Heart left ventricle (tissue), 16 donors: ENCODE data around the gene TSC22D1. TPM values are rescaled to one million over a fixed set of nuclear protein-coding genes. Genes with fewer than 3 reads are reported as not detected.

Experiments
- ATAC-seq, 4 donors: fragments of 200-7000 bp; cut with Tn5 transposase; one replicate each; pipeline ENCODE4 v1.9.1; 2020 to 2022; ENCODE audit warnings: moderate library complexity in 4 of 4, mild to moderate bottlenecking in 3 of 4, moderate number of reproducible peaks in 1 of 4
- DNase-seq, 5 donors: peaks; one replicate each; pipeline ENCODE4 v3.0.0-alpha.2; 2020
- H3K27ac ChIP-seq, 12 donors: fragments of 200-600 bp; sonication (generic) in 4 of 12; one replicate each; pipeline versions ENCODE4 v1.5.0 to v1.8.0; 2016 to 2022; ENCODE audit warnings: mild to moderate bottlenecking in 2 of 12
- H3K27me3 ChIP-seq, 9 donors: fragments of 200-600 bp; sonication (generic) in 2 of 9; one replicate each; pipeline versions ENCODE4 v1.5.1 to v1.8.0; 2016 to 2022; ENCODE audit warnings: mild to moderate bottlenecking in 3 of 9
- H3K36me3 ChIP-seq, 9 donors: fragments of 200-600 bp; sonication (generic) in 2 of 9; one replicate each; pipeline versions ENCODE4 v1.5.0 to v1.8.0; 2018 to 2022; ENCODE audit warnings: mild to moderate bottlenecking in 2 of 9
- H3K4me1 ChIP-seq, 12 donors: fragments of 200-600 bp; sonication (generic) in 4 of 12; one replicate each; pipeline versions ENCODE4 v1.5.0 to v1.8.0; 2016 to 2022; ENCODE audit warnings: mild to moderate bottlenecking in 3 of 12
- H3K4me3 ChIP-seq, 12 donors: fragments of 200-600 bp; sonication (generic) in 4 of 12; one replicate each; pipeline versions ENCODE4 v1.5.0 to v1.8.0; 2017 to 2022; ENCODE audit warnings: mild to moderate bottlenecking in 9 of 12, moderate library complexity in 4 of 12
- H3K9me3 ChIP-seq, 12 donors: fragments of 200-600 bp; sonication (generic) in 4 of 12; one replicate each; pipeline versions ENCODE4 v1.5.0 to v1.8.0; 2016 to 2022; ENCODE audit warnings: mild to moderate bottlenecking in 1 of 12
- POLR2A ChIP-seq, 2 donors: fragments of 450-650 bp; IDR thresholded peaks; one replicate each; pipeline ENCODE4 v1.6.1; 2017; ENCODE audit warnings: antibody characterized with exemption in 2 of 2, mild to moderate bottlenecking in 2 of 2, moderate library complexity in 2 of 2
- WGBS, 4 donors: extraction: QIAGEN DNeasy Blood & Tissue Kit in 2 of 4; methylation state at CpG; one replicate each; pipeline versions ENCODE4 v1.1.5 to v1.1.7; 2013 to 2018; 5-methylcytosine and 5-hydroxymethylcytosine counted together
- intact Hi-C, 10 donors: fragments of 100-400 bp; cut with DNase I; formaldehyde crosslinking; loops; one replicate each; pipeline versions ENCODE4 v1.11.1 to v1.14.2; 2022
- polyA plus RNA-seq, 2 donors: library from polyadenylated mRNA; stranded (reverse); fragments of 200-250 nt; gene quantifications; one replicate each; pipeline ENCODE4 v1.2.3, GENCODE V29; 2013
- total RNA-seq, 9 donors: library from RNA; depleted of rRNA in 2 of 9; stranded (reverse); fragments of >200 nt in 2 of 9; fragmentation: NEBNext Ultra II Directional in 3 of 9; extraction: Animal tissue kit (Norgen Biotek cat#: 25700) in 3 of 9; gene quantifications; one replicate each; pipeline versions ENCODE4 v1.1.0 to v1.2.4, GENCODE V29; 2016 to 2023
- TF ChIP-seq, protein P1 (sequence below), 12 donors: fragments of 200-600 bp; sonication (generic) in 4 of 12; IDR thresholded peaks; one replicate each; pipeline versions ENCODE4 v1.5.0 to v1.8.0; 2018 to 2022; ENCODE audit warnings: antibody characterized with exemption in 12 of 12, mild to moderate bottlenecking in 5 of 12
- donor health status: ischemic (EF 13 %, LVEDD 7.1; RV severe dilation, severe dysfunction).
- donor health status: healthy with polysubstance abuse.
- donor health status: DM: no; HTN: yes; CAD: no.
- donor health status: DM: no; HTN: no; CAD: no.
- donor health status: ischemic (EF 25% LVEDD 6.9; RV normal size, moderate dysfunction).
- donor health status: ischemic (EF 25% LVEDD 5.7; RV mildly dilated, moderate dysfunction).
- donor health status: healthy.
- donor health status: DM: yes; HTN: yes; CAD: no.
- donor health status: ischemic (EF 35%, LVEDD 5.7; RV mildly dilated, moderate dysfunction).
- donor health status: nonischemic (EF 11% LVEDD 7.7; RV severe dilation, severe dysfunction).
- donor health status: DM: yes; HTN: yes; CAD: no.
- donor health status: PGD.
- donor health status: ischemic (EF 29% LVEDD 5.4; RV normal size, mild dysfunction).
- donor health status: nonischemic (EF 23%, LVEDD 6.1; RV moderate dilation, normal function).

TSC22D1 gene
- total and polyA plus RNA-seq, 11 donors: 61.0 to 166 (median 125) TPM

DNA sequence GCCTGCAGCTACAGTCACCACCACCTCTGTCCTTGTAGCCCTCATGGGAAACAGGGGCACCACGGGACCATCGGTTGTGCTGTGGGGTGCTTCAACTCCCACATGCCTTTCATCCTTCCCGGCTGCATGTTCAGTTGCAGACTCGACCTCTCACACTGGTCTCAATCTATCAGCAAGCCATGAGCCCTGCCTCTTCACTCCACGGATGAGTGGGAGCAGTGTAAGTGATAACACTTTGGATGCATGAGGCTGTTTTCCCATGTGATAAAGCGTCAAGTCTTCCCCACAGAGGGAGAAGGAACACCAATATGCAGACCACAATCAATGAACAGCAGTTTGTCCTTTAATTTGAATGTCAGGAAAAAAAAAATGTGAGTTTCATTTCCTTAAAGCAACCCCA lies 190.3 kb downstream of the TSC22D1 start:
- Histone ChIP-seq H3K36me3 (peaks cover 0 to 3% (median 0%) of the 10 kb centered on the region in 9 donors), H3K27me3 (no peaks in the 10 kb centered on the region), H3K4me1 (peaks cover 0 to 30% (median 7%) of the 10 kb centered on the region in 12 donors), H3K4me3 (no peak overlapping the region), H3K27ac (no peak overlapping the region), H3K9me3 (no peaks in the 10 kb centered on the region)
- no peak for TF ChIP-seq POLR2A (IDR thresholded peaks at IDR 0.05)
- TF ChIP-seq, protein P1, sequence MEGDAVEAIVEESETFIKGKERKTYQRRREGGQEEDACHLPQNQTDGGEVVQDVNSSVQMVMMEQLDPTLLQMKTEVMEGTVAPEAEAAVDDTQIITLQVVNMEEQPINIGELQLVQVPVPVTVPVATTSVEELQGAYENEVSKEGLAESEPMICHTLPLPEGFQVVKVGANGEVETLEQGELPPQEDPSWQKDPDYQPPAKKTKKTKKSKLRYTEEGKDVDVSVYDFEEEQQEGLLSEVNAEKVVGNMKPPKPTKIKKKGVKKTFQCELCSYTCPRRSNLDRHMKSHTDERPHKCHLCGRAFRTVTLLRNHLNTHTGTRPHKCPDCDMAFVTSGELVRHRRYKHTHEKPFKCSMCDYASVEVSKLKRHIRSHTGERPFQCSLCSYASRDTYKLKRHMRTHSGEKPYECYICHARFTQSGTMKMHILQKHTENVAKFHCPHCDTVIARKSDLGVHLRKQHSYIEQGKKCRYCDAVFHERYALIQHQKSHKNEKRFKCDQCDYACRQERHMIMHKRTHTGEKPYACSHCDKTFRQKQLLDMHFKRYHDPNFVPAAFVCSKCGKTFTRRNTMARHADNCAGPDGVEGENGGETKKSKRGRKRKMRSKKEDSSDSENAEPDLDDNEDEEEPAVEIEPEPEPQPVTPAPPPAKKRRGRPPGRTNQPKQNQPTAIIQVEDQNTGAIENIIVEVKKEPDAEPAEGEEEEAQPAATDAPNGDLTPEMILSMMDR (IDR thresholded peaks at IDR 0.05): no peak
- DNase-seq (no peak), ATAC-seq (no peak)
- 57 to 71% (median 66%) methylated on average over 6 of the region's 6 CpGs for WGBS, 4 donors
- intact Hi-C loops: loop anchor here in 4 of 10 donors (5.0 kb wide), 1 partner anchor 46 kb away; no protein-coding TSS in a partner anchor

DNA sequence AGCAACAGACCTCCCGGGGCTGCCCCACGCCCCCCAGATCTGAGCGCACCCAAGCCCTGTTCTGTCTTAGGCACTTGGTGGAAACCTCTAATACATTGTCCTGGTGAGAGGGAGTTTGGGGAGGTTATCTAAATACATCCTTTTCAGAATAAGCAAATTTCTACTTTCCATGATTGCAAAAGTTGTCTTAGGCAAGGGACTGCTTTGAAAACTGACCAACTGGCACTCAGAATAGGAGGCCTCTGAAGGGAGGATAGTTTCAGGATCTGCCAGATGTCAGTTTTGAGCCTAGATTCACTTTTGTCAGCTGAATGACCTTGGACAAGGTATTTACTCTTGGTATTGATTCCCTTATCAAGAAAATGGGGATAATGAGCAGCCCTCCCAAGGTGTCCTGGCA lies 190.7 kb downstream of the TSC22D1 start:
- 93 to 98% (median 97%) methylated on average over 3 of the region's 3 CpGs for WGBS, 4 donors
- intact Hi-C loops: loop anchor here in 4 of 10 donors (5.0 kb wide), 1 partner anchor 47 kb away; no protein-coding TSS in a partner anchor
- H3K27ac ChIP-seq: peak overlapping the region in 2 of 12 donors; percentile 8
- ATAC-seq (no peak), DNase-seq (no peak)
- H3K9me3 ChIP-seq: no peaks in the 10 kb centered on the region
- H3K4me3 ChIP-seq: no peak overlapping the region
- no peak for TF ChIP-seq POLR2A (IDR thresholded peaks at IDR 0.05)
- H3K27me3 ChIP-seq: no peaks in the 10 kb centered on the region
- H3K4me1 ChIP-seq: peaks cover 0 to 30% (median 7%) of the 10 kb centered on the region in 12 donors
- H3K36me3 ChIP-seq: peaks cover 0 to 3% (median 0%) of the 10 kb centered on the region in 9 donors

DNA sequence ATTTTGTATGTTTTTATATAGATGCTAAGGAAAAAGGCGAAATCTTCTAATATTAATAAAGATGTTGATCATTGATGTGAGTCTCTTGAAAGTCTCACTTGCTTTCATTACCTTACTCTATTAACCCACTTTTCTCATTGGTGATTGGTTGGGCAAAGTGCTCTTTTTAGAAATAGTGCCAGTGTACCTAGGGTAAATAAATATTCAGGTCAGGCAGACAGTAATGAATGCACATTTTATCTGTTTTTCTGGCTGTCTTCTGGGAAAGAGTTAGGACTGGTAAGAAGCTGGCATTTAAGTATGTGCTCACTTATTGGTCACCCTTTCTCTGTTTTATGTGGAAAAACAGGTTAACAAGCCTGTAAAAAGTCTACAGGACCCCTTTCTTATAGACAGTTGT lies 191.4 kb downstream of the TSC22D1 start:
- Histone ChIP-seq H3K27ac (peak overlapping the region in 2 of 12 donors; percentile 8), H3K9me3 (no peaks in the 10 kb centered on the region), H3K4me3 (no peak overlapping the region), H3K36me3 (peaks cover 0 to 9% (median 0%) of the 10 kb centered on the region in 9 donors), H3K27me3 (no peaks in the 10 kb centered on the region), H3K4me1 (peaks cover 0 to 30% (median 7%) of the 10 kb centered on the region in 12 donors)
- TF ChIP-seq, protein P1 (IDR thresholded peaks at IDR 0.05): no peak
- TF ChIP-seq POLR2A (IDR thresholded peaks at IDR 0.05): no peak
- intact Hi-C loops: loop anchor here in 4 of 10 donors (5.0 kb wide), 1 partner anchor 48 kb away; no protein-coding TSS in a partner anchor
- DNase-seq: no peak
- ATAC-seq: no peak
- WGBS, 4 donors: 95 to 98% (median 97%) methylated on average over 1 of the region's 1 CpG

DNA sequence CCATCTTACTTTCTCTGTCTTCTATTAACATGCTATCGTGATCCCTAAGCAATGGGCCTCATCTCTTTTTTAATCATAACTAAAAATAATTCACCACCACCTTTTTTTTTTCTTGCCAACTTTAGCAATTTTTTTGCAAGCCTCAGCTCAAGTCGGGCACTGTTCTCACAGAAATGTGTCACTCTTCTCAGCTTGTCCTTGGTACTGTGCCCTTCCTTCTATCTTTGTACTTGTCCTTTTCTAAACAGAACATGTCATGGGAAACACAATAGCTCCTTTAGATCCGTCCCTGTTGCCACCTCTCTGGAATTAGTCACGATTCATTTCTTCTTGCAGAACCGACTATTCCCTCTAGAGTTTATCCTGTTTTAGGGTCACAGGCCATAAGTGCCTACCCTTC lies 192.2 kb downstream of the TSC22D1 start:
- intact Hi-C loops: no loop called here
- H3K36me3 ChIP-seq: peaks cover 0 to 10% (median 0%) of the 10 kb centered on the region in 9 donors
- no peak for TF ChIP-seq POLR2A (IDR thresholded peaks at IDR 0.05)
- TF ChIP-seq, protein P1 (IDR thresholded peaks at IDR 0.05): no peak
- ATAC-seq (peak; percentile 67 to 79 (median 70)), DNase-seq (no peak)
- H3K9me3 ChIP-seq: no peaks in the 10 kb centered on the region
- H3K4me3 ChIP-seq: no peak overlapping the region
- H3K27ac ChIP-seq: peak overlapping the region in 7 of 12 donors; percentile 9 to 65 (median 50)
- 38 to 55% (median 43%) methylated on average over 5 of the region's 5 CpGs for WGBS, 4 donors
- no peaks in the 10 kb centered on the region for H3K27me3 ChIP-seq
- peaks cover 0 to 30% (median 7%) of the 10 kb centered on the region in 12 donors for H3K4me1 ChIP-seq
